Globus pallidus (tissue), 1 donor: ENCODE data around the gene TNFRSF18.

ENCODE experiments used
- DNase-seq: peaks from one replicate; pipeline ENCODE4 v3.0.0-alpha.2; 2015; ENCODE audit warnings: low spot score

The TNFRSF18 gene

GRCh38 chr1:1228596-1229321 is 22.4 kb upstream of the TNFRSF18 start:
- no peak for DNase-seq

- no peak for DNase-seq
Observed at GRCh38 chr1:1228187-1228586, 21.8 kb upstream of the TNFRSF18 start.

- DNase-seq: no peak
Observed at GRCh38 chr1:1227386-1227785, 21.0 kb upstream of the TNFRSF18 start.

GRCh38 chr1:1226566-1227362 is 20.4 kb upstream of the TNFRSF18 start:
- DNase-seq: no peak

- no peak for DNase-seq
Observed at GRCh38 chr1:1225913-1226312, 19.5 kb upstream of the TNFRSF18 start.

GRCh38 chr1:1225238-1225845 is 18.9 kb upstream of the TNFRSF18 start:
- no peak for DNase-seq

GRCh38 chr1:1223891-1224290 is 17.5 kb upstream of the TNFRSF18 start:
- no peak for DNase-seq

GRCh38 chr1:1223321-1223720 is 16.9 kb upstream of the TNFRSF18 start:
- DNase-seq: no peak

- no peak for DNase-seq
Observed at GRCh38 chr1:1222575-1223225, 16.3 kb upstream of the TNFRSF18 start.

GRCh38 chr1:1221887-1222574 is 15.6 kb upstream of the TNFRSF18 start:
- DNase-seq: no peak

GRCh38 chr1:1220197-1220596 is 13.8 kb upstream of the TNFRSF18 start:
- no peak for DNase-seq

- no peak for DNase-seq
Observed at GRCh38 chr1:1219341-1219740, 12.9 kb upstream of the TNFRSF18 start.

- no peak for DNase-seq
Observed at GRCh38 chr1:1218524-1219200, 12.3 kb upstream of the TNFRSF18 start.

GRCh38 chr1:1217621-1218523 is 11.5 kb upstream of the TNFRSF18 start:
- DNase-seq: no peak

GRCh38 chr1:1216770-1217620 is 10.6 kb upstream of the TNFRSF18 start:
- DNase-seq: no peak

- no peak for DNase-seq
Observed at GRCh38 chr1:1215881-1216605, 9.7 kb upstream of the TNFRSF18 start.

GRCh38 chr1:1215080-1215676 is 8.8 kb upstream of the TNFRSF18 start:
- no peak for DNase-seq
